Islet of Langerhans (tissue), 1 donor: ENCODE measurements around the gene PPP1R16B.
"Not testable (repeated sequence)": the region's sequence is repeated elsewhere in the genome, so short reads cannot be mapped to it uniquely, and the experiment has no call there.

Experiments
- FAIRE-seq: peaks from one replicate; lab custom pipeline; 2011; peaks lifted over from hg19 to GRCh38; lab: Jason Lieb, UNC

PPP1R16B gene

DNA sequence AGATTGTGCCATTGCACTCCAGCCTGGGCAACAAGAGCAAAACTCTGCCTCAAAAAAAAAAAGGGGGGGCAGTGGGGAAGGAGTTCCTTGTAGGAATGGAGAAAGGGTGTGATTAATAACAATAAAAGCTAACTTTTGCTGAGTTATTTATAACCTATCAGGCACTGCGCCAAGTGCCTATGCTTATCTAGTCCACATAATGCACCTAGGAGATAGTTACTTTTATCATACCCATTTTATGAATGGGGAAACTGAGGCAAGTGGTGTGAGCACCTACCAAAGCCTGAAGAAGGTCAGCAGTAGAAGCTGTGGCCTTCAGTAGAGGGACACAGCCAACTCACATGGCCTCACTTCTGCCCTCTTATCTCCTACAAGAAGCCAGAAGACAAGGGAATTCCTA is 13.6 kb upstream of the PPP1R16B start:
- FAIRE-seq = no peak

DNA sequence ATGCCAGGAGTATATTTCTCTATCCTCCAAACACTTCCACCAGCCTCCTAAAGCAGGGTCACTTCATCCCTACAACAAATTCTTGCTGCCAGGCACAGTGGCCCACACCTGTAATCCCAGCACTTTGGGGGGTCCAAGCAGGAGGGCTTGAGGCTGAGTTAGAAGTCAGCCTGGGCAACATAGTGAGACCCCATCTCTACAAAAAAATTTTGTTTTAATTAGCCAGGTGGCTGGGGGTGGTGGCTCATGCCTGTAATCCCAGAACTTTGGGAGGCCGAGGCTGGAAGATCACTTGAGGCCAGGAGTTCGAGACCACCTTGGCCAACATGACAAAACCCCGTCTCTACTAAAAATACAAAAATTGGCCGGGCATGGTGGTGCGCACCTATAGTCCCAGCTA is 11.4 kb upstream of the PPP1R16B start:
- not testable (repeated sequence) for FAIRE-seq

- FAIRE-seq = no peak
Observed at GRCh38 chr20:38798266-38798665, 7.2 kb upstream of the PPP1R16B start.

DNA sequence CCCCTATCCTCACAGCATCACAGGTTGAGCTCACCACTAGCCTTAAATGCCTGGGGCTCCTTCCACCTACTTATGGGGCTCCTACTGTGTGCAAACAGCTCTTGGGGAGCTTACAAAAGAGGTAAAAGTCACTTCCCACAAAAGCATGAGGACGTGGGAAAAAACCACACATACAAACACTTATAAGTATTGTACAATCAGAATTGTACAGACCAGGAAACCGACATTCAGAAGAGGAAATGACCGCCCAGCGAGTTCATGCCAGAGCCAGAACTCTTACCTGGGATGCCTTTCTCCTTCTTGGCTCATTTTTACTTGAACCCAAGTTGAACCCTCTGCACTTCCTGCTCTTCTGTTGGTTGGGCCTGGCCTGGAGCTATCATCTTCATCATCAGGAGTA is 6.3 kb upstream of the PPP1R16B start:
- no peak for FAIRE-seq

GRCh38 chr20:38800882-38801281 is 4.6 kb upstream of the PPP1R16B start:
- no peak for FAIRE-seq

- no peak for FAIRE-seq
Observed at GRCh38 chr20:38804221-38804620, 1.3 kb upstream of the PPP1R16B start.

GRCh38 chr20:38804682-38805501 is 605 bp upstream of the PPP1R16B start:
- FAIRE-seq = no peak

GRCh38 chr20:38805958-38806854 is 709 bp downstream of the PPP1R16B start:
- FAIRE-seq = no peak

- FAIRE-seq = no peak
Observed at GRCh38 chr20:38806855-38807655, 1.6 kb downstream of the PPP1R16B start.

GRCh38 chr20:38809942-38810341 is 4.4 kb downstream of the PPP1R16B start:
- no peak for FAIRE-seq

DNA sequence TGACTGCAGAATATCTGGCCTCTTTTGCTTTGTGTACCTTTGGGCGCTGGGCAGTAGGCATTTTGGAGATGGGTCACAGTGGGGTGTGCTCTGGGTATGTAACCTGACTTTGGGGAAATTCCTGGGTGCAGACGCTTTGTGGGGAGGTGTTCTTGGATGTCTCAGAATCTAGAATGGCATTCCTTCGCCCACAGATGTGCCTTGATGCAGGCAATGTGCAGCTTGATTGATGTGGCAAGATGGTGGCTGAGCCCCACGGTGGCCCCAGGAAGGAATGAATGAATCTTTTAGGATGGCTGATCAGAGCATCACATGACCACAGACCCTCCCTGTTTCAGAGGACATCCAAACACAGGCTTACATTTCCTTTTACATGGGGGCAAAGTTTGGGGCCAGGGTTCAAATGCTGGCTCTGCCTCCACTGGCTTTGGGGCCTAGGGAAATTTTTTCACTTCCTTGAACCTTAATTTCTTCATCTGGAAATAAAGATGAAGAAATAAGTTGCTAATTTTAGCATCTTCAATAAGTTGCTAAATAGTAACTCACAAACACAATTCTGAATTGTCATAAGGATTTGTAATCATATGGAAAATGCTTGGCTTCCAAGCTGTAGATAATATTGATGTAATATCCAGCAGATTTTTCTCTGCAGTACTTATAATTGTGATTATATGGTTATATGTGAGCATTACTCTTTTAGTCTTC is 5.6 kb downstream of the PPP1R16B start:
- FAIRE-seq = no peak

DNA sequence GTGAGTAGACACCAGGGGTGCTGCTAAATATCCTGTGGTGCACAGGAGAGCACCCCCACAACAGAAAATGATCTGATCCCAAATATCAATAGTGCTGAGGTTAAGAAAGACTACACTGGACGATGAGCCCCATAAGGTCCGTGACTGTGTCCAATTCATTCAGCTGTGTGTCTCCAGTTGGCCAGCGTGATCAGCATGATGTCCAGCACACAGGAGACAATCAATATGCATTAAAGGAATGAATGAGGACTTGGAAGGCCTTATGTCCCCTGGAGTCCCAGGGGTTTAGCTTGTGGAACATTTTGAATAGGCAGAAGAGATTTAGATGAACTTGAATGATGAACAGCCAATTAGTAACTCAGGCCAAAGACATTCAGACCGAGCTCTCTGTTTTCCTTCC is 6.3 kb downstream of the PPP1R16B start:
- no peak for FAIRE-seq

- FAIRE-seq = no peak
Observed at GRCh38 chr20:38812182-38812581, 6.7 kb downstream of the PPP1R16B start.

DNA sequence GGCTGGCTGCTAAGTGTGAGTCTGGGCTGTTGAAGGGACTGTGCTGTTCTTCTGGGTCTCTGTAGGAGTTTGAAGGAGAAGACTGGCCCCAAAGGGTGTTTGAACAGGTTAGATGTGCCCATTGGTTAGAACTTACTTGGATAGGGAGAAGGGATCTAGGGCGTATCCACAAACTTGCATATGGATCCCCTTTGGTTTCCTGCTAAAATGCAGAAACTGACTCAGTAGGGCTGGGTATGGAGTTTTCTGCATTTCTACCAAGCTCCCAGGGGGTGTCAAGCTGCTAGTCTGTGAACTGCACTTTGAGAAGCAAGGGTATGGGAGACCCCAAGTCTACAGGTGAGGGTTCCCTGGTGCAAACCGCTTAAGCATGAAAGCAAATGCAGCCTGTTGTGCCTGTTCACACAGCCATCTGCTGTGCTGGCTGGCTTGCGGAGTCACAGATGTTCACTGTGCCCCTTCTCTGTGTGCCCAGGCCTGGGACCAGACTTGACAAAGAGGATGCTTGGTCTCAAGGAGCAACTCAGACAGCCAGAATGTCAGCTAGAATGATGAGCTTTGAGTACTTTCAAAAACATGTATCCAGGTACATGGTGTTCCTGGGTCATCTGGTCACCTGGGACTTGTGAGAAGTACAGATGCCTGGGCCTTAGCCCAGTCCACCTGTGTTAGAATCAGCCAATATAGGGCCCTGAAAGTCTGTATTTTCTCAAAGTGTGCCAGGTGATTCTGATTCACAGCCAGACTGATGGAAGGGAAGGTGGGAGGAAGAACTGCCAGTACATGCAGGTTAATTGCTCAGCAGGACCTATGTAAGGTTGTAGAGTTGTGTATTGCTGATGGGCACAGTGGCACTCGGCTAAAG is 7.4 kb downstream of the PPP1R16B start:
- FAIRE-seq = no peak

- not testable (repeated sequence) for FAIRE-seq
Observed at GRCh38 chr20:38813574-38813962, 8.1 kb downstream of the PPP1R16B start.

DNA sequence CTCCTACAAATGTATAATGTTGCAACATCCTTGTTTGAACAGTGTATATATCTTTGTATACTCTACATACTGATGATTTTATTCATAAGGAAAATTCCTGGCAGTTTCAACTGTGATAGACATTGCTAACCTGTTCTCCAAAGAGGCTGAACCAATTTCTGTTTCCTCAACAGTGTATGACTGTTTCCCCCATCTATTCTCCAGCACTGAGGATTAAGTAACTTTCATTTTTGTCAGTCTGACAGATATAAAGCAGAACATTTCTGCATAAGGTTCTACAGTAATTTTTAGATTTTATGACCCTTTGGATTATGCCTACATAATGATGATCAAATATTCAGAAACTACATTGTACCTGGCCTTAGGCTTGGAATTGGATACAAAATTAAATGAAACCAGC is 9.9 kb downstream of the PPP1R16B start:
- FAIRE-seq = no peak

GRCh38 chr20:38818113-38819065 is 12.9 kb downstream of the PPP1R16B start:
- FAIRE-seq = no peak

- no peak for FAIRE-seq
Observed at GRCh38 chr20:38825571-38825900, 20.0 kb downstream of the PPP1R16B start.

DNA sequence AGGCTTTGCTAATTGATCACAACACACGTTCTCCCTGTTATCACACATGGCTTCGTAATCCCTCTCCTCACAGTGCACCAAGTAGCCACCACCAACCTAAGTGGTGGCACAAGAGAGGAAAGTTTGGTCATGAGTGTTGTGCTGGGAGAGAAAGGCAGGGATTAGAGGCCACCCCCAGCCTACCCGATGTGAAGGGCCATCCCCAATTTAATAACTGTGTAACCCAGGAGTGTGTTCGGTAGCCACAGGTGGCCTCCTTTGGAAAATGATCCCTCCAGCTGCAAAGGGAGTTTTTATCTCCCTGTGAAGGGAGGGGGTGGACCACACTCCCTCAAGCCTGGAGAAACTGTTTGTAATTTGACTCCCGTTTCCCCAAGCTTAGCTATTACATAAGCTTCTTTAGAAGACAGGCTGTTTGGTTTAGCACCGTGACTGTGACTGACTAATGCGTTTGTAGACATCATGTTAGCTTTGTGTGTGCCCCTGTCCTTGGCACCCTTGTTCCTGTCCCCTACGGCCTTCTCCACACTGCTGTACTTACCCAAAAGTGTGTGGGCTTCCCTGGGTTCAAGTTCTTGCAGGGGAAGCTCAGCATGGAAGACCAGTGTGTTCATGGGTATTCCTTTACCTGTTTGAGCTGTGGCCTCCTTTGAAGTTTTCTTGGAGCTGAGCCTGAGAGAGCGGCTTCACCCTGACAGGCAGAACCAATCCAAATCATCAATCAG is 20.6 kb downstream of the PPP1R16B start:
- FAIRE-seq = no peak
